ENCODE measurements around the gene CEP104. TPM values are rescaled to one million over a fixed set of nuclear protein-coding genes. Genes with fewer than 3 reads are reported as not detected.

CEP104 gene
- total RNA-seq, 4 donors from 2014 or later: 26.0 to 41.6 (median 30.8) TPM

GRCh38 chr1:3890389-3891328 is 33.6 kb upstream of the CEP104 start:
- Histone ChIP-seq H3K4me3 (replicated peaks in 1 of 3) (no peak overlapping the region), H3K4me1 (peaks cover 0 to 9% of the 10 kb centered on the region in 2 donors), H3K36me3 (peaks cover 24 to 37% of the 10 kb centered on the region in 2 donors), H3K27ac (no peak overlapping the region), H3K27me3 (no peaks in the 10 kb centered on the region), H3K9me3 (no peaks in the 10 kb centered on the region)
- TF ChIP-seq POLR2A (IDR thresholded peaks at IDR 0.05): no peak
- no peak for TF ChIP-seq CTCF (IDR thresholded peaks at IDR 0.05)
- 83 to 87% methylated on average over 24 to 26 of the region's 26 CpGs for WGBS, 2 donors
- DNase-seq: no peak
- intact Hi-C loops (cut with DNase I): no loop called here

- no peaks in the 10 kb centered on the region for H3K27me3 ChIP-seq
- peaks cover 0 to 9% of the 10 kb centered on the region in 2 donors for H3K4me1 ChIP-seq
- no peak overlapping the region for H3K27ac ChIP-seq
- 92 to 97% methylated on average over 14 of the region's 14 CpGs for WGBS, 2 donors
- H3K36me3 ChIP-seq: peaks cover 24 to 41% of the 10 kb centered on the region in 2 donors
- intact Hi-C loops (cut with DNase I): no loop called here
- DNase-seq: no peak
- H3K9me3 ChIP-seq: no peaks in the 10 kb centered on the region
- H3K4me3 ChIP-seq (replicated peaks in 1 of 3): no peak overlapping the region
- no peak for TF ChIP-seq POLR2A (IDR thresholded peaks at IDR 0.05)
- no peak for TF ChIP-seq CTCF (IDR thresholded peaks at IDR 0.05)
Observed at GRCh38 chr1:3889936-3890335, 32.9 kb upstream of the CEP104 start.

- Histone ChIP-seq H3K4me1 (peaks cover 0 to 9% of the 10 kb centered on the region in 2 donors), H3K36me3 (peaks cover 24 to 45% of the 10 kb centered on the region in 2 donors), H3K27me3 (no peaks in the 10 kb centered on the region), H3K9me3 (no peaks in the 10 kb centered on the region), H3K27ac (no peak overlapping the region), H3K4me3 (replicated peaks in 1 of 3) (no peak overlapping the region)
- TF ChIP-seq POLR2A (IDR thresholded peaks at IDR 0.05): no peak
- TF ChIP-seq CTCF (IDR thresholded peaks at IDR 0.05): no peak
- intact Hi-C loops (cut with DNase I): no loop called here
- 90 to 92% methylated on average over 11 to 15 of the region's 15 CpGs for WGBS, 2 donors
- no peak for DNase-seq
Observed at GRCh38 chr1:3888301-3888700, 31.3 kb upstream of the CEP104 start.

- no peak for DNase-seq
- peaks cover 24 to 45% of the 10 kb centered on the region in 2 donors for H3K36me3 ChIP-seq
- H3K4me3 ChIP-seq (replicated peaks in 1 of 3): no peak overlapping the region
- intact Hi-C loops (cut with DNase I): no loop called here
- H3K27me3 ChIP-seq: no peaks in the 10 kb centered on the region
- TF ChIP-seq CTCF (IDR thresholded peaks at IDR 0.05) (no peak), POLR2A (IDR thresholded peaks at IDR 0.05) (no peak)
- no peaks in the 10 kb centered on the region for H3K4me1 ChIP-seq
- no peak overlapping the region for H3K27ac ChIP-seq
- 91 to 95% methylated on average over 4 to 8 of the region's 8 CpGs for WGBS, 2 donors
- no peaks in the 10 kb centered on the region for H3K9me3 ChIP-seq
Observed at GRCh38 chr1:3886691-3887090, 29.7 kb upstream of the CEP104 start.

- H3K36me3 ChIP-seq: peaks cover 24 to 45% of the 10 kb centered on the region in 2 donors
- no peak overlapping the region for H3K4me3 ChIP-seq (replicated peaks in 1 of 3)
- no peaks in the 10 kb centered on the region for H3K9me3 ChIP-seq
- no peak overlapping the region for H3K27ac ChIP-seq
- TF ChIP-seq CTCF (IDR thresholded peaks at IDR 0.05): no peak
- TF ChIP-seq POLR2A (IDR thresholded peaks at IDR 0.05): no peak
- no peak for DNase-seq
- H3K4me1 ChIP-seq: no peaks in the 10 kb centered on the region
- intact Hi-C loops (cut with DNase I): no loop called here
- WGBS, 2 donors: 88 to 94% methylated on average over 14 to 15 of the region's 15 CpGs
- no peaks in the 10 kb centered on the region for H3K27me3 ChIP-seq
Observed at GRCh38 chr1:3886106-3886670, 29.2 kb upstream of the CEP104 start.
